IPS DF 6.9 (cell line): ENCODE measurements around the gene CUBN.

ENCODE experiments used
- DNase-seq: peaks from one replicate; pipeline ENCODE4 v3.0.0-alpha.2; 2013; ENCODE audit warnings: low read depth, low spot score
- H3K27ac ChIP-seq: one replicate; pipeline ENCODE4 v1.5.1; 2013; ENCODE audit warnings: low read length, control low read depth
- H3K27me3 ChIP-seq: 2 replicates; pipeline ENCODE4 v1.6.1; 2013; ENCODE audit warnings: mild to moderate bottlenecking, low read length; ENCODE audit not compliant: control insufficient read depth, insufficient read depth
- H3K36me3 ChIP-seq: 2 replicates; pipeline ENCODE4 v1.6.1; 2013; ENCODE audit warnings: low read length; ENCODE audit not compliant: control insufficient read depth, insufficient read depth
- H3K4me1 ChIP-seq: 2 replicates; pipeline ENCODE4 v1.6.1; 2013; ENCODE audit warnings: low read length; ENCODE audit not compliant: control insufficient read depth, insufficient read depth
- H3K4me3 ChIP-seq: 2 replicates; pipeline ENCODE4 v1.5.1; 2013; ENCODE audit warnings: mild to moderate bottlenecking, low read length
- H3K9me3 ChIP-seq: 2 replicates; pipeline ENCODE4 v1.6.1; 2013; ENCODE audit warnings: low read length, inconsistent platforms; ENCODE audit not compliant: control insufficient read depth, insufficient read depth
- WGBS: extraction: QIAGEN DNeasy Blood & Tissue Kit; methylation state at CpG from one replicate; pipeline ENCODE4 v1.1.7; 2013; ENCODE audit warnings: mixed read lengths, missing lambda C conversion rate; ENCODE audit not compliant: insufficient read length, insufficient coverage; 5-methylcytosine and 5-hydroxymethylcytosine counted together

The CUBN gene

GRCh38 chr10:16941067-16941466 is 188.5 kb downstream of the CUBN start:
- Histone ChIP-seq H3K4me3 (no peak overlapping the region), H3K9me3 (no peaks in the 10 kb centered on the region), H3K27me3 (no peaks in the 10 kb centered on the region), H3K27ac (no peak overlapping the region), H3K36me3 (no peaks in the 10 kb centered on the region), H3K4me1 (no peaks in the 10 kb centered on the region)
- DNase-seq: no peak
- no CpG with 5 or more reads among the region's 3 CpGs for WGBS

GRCh38 chr10:16938952-16939351 is 190.7 kb downstream of the CUBN start:
- no peaks in the 10 kb centered on the region for H3K4me1 ChIP-seq
- DNase-seq: no peak
- no peak overlapping the region for H3K27ac ChIP-seq
- H3K4me3 ChIP-seq: no peak overlapping the region
- no peaks in the 10 kb centered on the region for H3K27me3 ChIP-seq
- no peaks in the 10 kb centered on the region for H3K36me3 ChIP-seq
- WGBS: no CpG with 5 or more reads among the region's 3 CpGs
- H3K9me3 ChIP-seq: no peaks in the 10 kb centered on the region

DNA sequence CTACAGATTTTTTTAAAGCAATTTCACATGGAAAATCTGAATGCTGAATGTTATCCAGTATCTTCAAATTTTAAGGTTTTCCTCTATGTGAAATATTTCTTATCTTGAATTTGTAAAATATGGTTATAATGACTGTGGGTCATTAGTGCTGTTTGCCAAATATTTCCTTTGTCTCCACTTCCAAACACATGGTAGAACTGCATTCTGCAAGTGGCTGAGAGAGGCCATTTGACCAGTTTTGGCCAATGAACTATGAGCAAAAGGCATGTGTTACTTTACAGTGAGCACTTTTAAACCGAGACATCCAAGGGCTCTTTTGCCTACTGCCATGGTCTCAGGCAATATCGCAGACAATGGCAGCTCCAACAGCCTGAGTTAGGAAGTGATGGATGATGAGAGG is 195.2 kb downstream of the CUBN start:
- DNase-seq: no peak

GRCh38 chr10:16933783-16934182 is 195.8 kb downstream of the CUBN start:
- H3K4me3 ChIP-seq: no peak overlapping the region
- DNase-seq: no peak
- H3K36me3 ChIP-seq: no peaks in the 10 kb centered on the region
- H3K9me3 ChIP-seq: no peaks in the 10 kb centered on the region
- WGBS: no CpG with 5 or more reads among the region's 4 CpGs
- H3K27me3 ChIP-seq: no peaks in the 10 kb centered on the region
- H3K27ac ChIP-seq: no peak overlapping the region
- H3K4me1 ChIP-seq: 0 out of 2 replicates have a peak, but pooled peaks cover 2% of the 10 kb centered on the region

More for the DNA sequence above, 195.2 kb downstream of the CUBN start:
- H3K36me3 ChIP-seq: no peaks in the 10 kb centered on the region
- H3K4me3 ChIP-seq: no peak overlapping the region
- H3K27me3 ChIP-seq: no peaks in the 10 kb centered on the region
- WGBS: no CpG with 5 or more reads among the region's 2 CpGs
- H3K4me1 ChIP-seq: 0 out of 2 replicates have a peak, but pooled peaks cover 2% of the 10 kb centered on the region
- no peak overlapping the region for H3K27ac ChIP-seq
- H3K9me3 ChIP-seq: no peaks in the 10 kb centered on the region

GRCh38 chr10:16931930-16932329 is 197.7 kb downstream of the CUBN start:
- no peaks in the 10 kb centered on the region for H3K36me3 ChIP-seq
- H3K9me3 ChIP-seq: no peaks in the 10 kb centered on the region
- no peak overlapping the region for H3K4me3 ChIP-seq
- WGBS: no CpG with 5 or more reads among the region's 5 CpGs
- DNase-seq: no peak
- no peak overlapping the region for H3K27ac ChIP-seq
- H3K4me1 ChIP-seq: 0 out of 2 replicates have a peak, but pooled peaks cover 2% of the 10 kb centered on the region
- no peaks in the 10 kb centered on the region for H3K27me3 ChIP-seq

- Histone ChIP-seq H3K27me3 (no peaks in the 10 kb centered on the region), H3K27ac (no peak overlapping the region), H3K4me1 (0 out of 2 replicates have a peak, but pooled peaks cover 2% of the 10 kb centered on the region), H3K9me3 (no peaks in the 10 kb centered on the region), H3K4me3 (no peak overlapping the region), H3K36me3 (no peaks in the 10 kb centered on the region)
- no CpG with 5 or more reads among the region's 2 CpGs for WGBS
- no peak for DNase-seq
Measured at GRCh38 chr10:16930540-16930939, 199.1 kb downstream of the CUBN start.

DNA sequence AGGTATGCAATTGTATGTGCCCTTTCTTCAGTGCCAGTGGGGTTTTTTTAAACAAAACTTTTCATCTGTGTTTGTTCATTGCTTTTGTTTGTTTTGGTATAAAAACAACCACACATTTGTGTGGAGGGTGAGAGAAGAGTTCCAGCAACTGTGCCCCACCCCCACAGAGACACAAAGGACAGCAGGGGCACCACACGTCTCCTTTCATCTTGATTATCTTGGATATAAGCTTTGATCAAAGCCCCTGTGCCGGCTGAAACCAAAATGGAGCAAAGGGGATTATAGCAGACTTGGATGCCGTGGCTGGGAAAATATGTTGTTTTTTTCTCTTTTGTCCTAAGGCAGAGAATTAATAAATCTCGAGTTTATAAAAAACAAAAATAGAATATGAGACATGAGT is 200.5 kb downstream of the CUBN start:
- no peaks in the 10 kb centered on the region for H3K36me3 ChIP-seq
- H3K4me1 ChIP-seq: 0 out of 2 replicates have a peak, but pooled peaks cover 2% of the 10 kb centered on the region
- no peaks in the 10 kb centered on the region for H3K9me3 ChIP-seq
- no CpG with 5 or more reads among the region's 4 CpGs for WGBS
- no peak for DNase-seq
- no peak overlapping the region for H3K4me3 ChIP-seq
- H3K27ac ChIP-seq: no peak overlapping the region
- H3K27me3 ChIP-seq: no peaks in the 10 kb centered on the region

- no peaks in the 10 kb centered on the region for H3K4me1 ChIP-seq
- H3K27ac ChIP-seq: no peak overlapping the region
- H3K4me3 ChIP-seq: no peak overlapping the region
- no peaks in the 10 kb centered on the region for H3K9me3 ChIP-seq
- WGBS: no CpG with 5 or more reads among the region's 4 CpGs
- no peaks in the 10 kb centered on the region for H3K36me3 ChIP-seq
- H3K27me3 ChIP-seq: no peaks in the 10 kb centered on the region
- no peak for DNase-seq
Measured at GRCh38 chr10:16927546-16927945, 202.1 kb downstream of the CUBN start.

DNA sequence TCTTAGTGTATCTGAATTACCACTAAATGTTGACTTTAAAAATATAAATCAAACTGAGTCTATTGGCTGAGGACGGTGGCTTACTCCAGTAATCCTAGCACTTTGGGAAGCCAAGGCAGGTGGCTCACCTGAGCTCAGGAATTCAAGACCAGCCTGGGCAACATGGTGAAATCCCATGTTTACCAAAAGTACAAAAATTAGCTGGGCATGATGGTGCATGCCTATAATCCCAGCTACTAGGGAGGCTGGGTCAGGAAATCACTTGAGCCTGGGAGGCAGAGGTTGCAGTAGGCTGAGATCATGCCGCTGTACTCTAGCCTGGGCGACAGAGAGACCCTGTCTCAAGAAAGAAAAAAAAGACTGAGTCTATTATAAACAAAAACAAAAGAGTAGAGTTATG is 205.9 kb downstream of the CUBN start:
- DNase-seq: no peak
- H3K27me3 ChIP-seq: no peaks in the 10 kb centered on the region
- H3K36me3 ChIP-seq: no peaks in the 10 kb centered on the region
- no peaks in the 10 kb centered on the region for H3K4me1 ChIP-seq
- no peak overlapping the region for H3K4me3 ChIP-seq
- WGBS: no CpG with 5 or more reads among the region's 3 CpGs
- H3K27ac ChIP-seq: no peak overlapping the region
- no peaks in the 10 kb centered on the region for H3K9me3 ChIP-seq

DNA sequence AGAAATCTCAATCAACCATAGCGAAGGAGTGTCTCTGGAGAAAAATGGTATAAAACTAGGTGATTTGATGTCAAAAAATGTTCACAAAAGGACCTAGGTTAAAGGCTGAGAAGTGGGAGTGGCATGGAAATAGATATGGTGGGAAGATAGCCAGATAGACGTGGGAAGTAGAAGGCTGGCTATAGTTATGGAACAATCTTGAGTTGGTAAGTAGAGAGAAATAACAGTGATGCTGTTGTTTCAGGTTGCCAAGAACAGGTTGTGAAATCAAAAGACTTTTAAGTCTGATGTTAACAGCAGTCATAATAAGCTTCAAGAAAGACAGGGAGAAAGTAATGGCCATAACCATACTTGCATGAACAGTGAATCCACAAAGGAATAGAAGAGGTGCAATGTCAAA is 206.3 kb downstream of the CUBN start:
- no peak for DNase-seq
- Histone ChIP-seq H3K36me3 (no peaks in the 10 kb centered on the region), H3K4me1 (no peaks in the 10 kb centered on the region), H3K27ac (no peak overlapping the region), H3K4me3 (no peak overlapping the region), H3K27me3 (no peaks in the 10 kb centered on the region), H3K9me3 (no peaks in the 10 kb centered on the region)
- WGBS: no CpG with 5 or more reads among the region's 2 CpGs

- WGBS: no CpG with 5 or more reads among the region's 9 CpGs
- H3K27ac ChIP-seq: no peak overlapping the region
- DNase-seq: no peak
- no peaks in the 10 kb centered on the region for H3K27me3 ChIP-seq
- no peak overlapping the region for H3K4me3 ChIP-seq
- H3K4me1 ChIP-seq: no peaks in the 10 kb centered on the region
- no peaks in the 10 kb centered on the region for H3K36me3 ChIP-seq
- no peaks in the 10 kb centered on the region for H3K9me3 ChIP-seq
Measured at GRCh38 chr10:16919121-16919982, 210.3 kb downstream of the CUBN start.
